Kasumi-1 (cell line): ENCODE data around the gene FCRLA.
"Not testable (repeated sequence)": the region's sequence is repeated elsewhere in the genome, so short reads cannot be mapped to it uniquely, and the experiment has no call there.

Experiments
- DNase-seq, 2 experiments: peaks; one replicate each; lab custom pipeline; 2025; lab: John Stamatoyannopoulos, UW

FCRLA gene

GRCh38 chr1:161706482-161707347 is at the start of gene FCRLA:
TSS of gene FCRLA (plus strand) at chr1:161707229. CDS start at chr1:161707265, 36 bp downstream.
- DNase-seq: peak; percentile 18 to 47

GRCh38 chr1:161658524-161658923 is 48.5 kb upstream of the FCRLA start:
- not testable (repeated sequence) for DNase-seq

- DNase-seq: not testable (repeated sequence)
Observed at GRCh38 chr1:161661660-161662311, 45.2 kb upstream of the FCRLA start.

- not testable (repeated sequence) for DNase-seq
Observed at GRCh38 chr1:161662684-161663339, 44.2 kb upstream of the FCRLA start, which contains the start of gene FCGR2B. TSS of gene FCGR2B (plus strand) at chr1:161663143. CDS start at chr1:161663242, 99 bp downstream.

- not testable (repeated sequence) for DNase-seq
Observed at GRCh38 chr1:161663569-161663968, 43.5 kb upstream of the FCRLA start.

- not testable (repeated sequence) for DNase-seq
Observed at GRCh38 chr1:161664689-161665088, 42.3 kb upstream of the FCRLA start.

GRCh38 chr1:161671045-161672020 is 35.7 kb upstream of the FCRLA start:
- not testable (repeated sequence) for DNase-seq

GRCh38 chr1:161673437-161673836 is 33.6 kb upstream of the FCRLA start:
- DNase-seq: not testable (repeated sequence)

GRCh38 chr1:161674447-161674846 is 32.6 kb upstream of the FCRLA start:
- not testable (repeated sequence) for DNase-seq

GRCh38 chr1:161674908-161675307 is 32.1 kb upstream of the FCRLA start:
- not testable (repeated sequence) for DNase-seq

GRCh38 chr1:161676441-161676840 is 30.6 kb upstream of the FCRLA start:
- DNase-seq: no peak

- no peak for DNase-seq
Observed at GRCh38 chr1:161676958-161677689, 29.9 kb upstream of the FCRLA start.

GRCh38 chr1:161678500-161678899 is 28.5 kb upstream of the FCRLA start:
- DNase-seq: no peak

- no peak for DNase-seq
Observed at GRCh38 chr1:161681879-161682278, 25.1 kb upstream of the FCRLA start.

GRCh38 chr1:161688946-161689345 is 18.1 kb upstream of the FCRLA start:
- DNase-seq: no peak

- no peak for DNase-seq
Observed at GRCh38 chr1:161691846-161692245, 15.2 kb upstream of the FCRLA start.

- DNase-seq: not testable (repeated sequence)
Observed at GRCh38 chr1:161693020-161693712, 13.9 kb upstream of the FCRLA start.

GRCh38 chr1:161698302-161698701 is 8.7 kb upstream of the FCRLA start:
- not testable (repeated sequence) for DNase-seq

- DNase-seq: no peak
Observed at GRCh38 chr1:161702250-161702649, 4.8 kb upstream of the FCRLA start.

- no peak for DNase-seq
Observed at GRCh38 chr1:161705537-161705936, 1.5 kb upstream of the FCRLA start.
